SK-N-SH (cell line): ENCODE data around the gene USH1C. TPM values are rescaled to one million over a fixed set of nuclear protein-coding genes. Genes with fewer than 3 reads are reported as not detected.

ENCODE experiments used
- CTCF ChIA-PET: fragments of 300-600, 350-600 bp; formaldehyde crosslinking; extraction: SDS; loops from one replicate; lab custom pipeline; 2021; lab: Yijun Ruan, JAX
- POLR2A ChIA-PET: fragments of 350-600 bp; sonication (Branson Sonifier 250); formaldehyde crosslinking; extraction: SDS; loops from one replicate; lab custom pipeline; 2020; ENCODE audit warnings: antibody characterized with exemption, inconsistent platforms; lab: Yijun Ruan, JAX
- DNase-seq: peaks from one replicate; pipeline ENCODE4 v3.0.0; 2012
- H2AFZ ChIP-seq: fragments of 200-600 bp; sonication (generic); 2 replicates; pipeline ENCODE4 v1.8.1; 2016; ENCODE audit warnings: antibody characterized with exemption, mild to moderate bottlenecking, low read depth
- H3F3A ChIP-seq: fragments of 200-600 bp; sonication (generic); replicated peaks from 2 replicates; pipeline ENCODE3; 2016; ENCODE audit warnings: antibody characterized with exemption, mild to moderate bottlenecking; ENCODE audit not compliant: insufficient read depth
- H3K27ac ChIP-seq, 2 experiments: fragments of 200-500 bp in 1 of 2; fragments of 200-600 bp in 1 of 2; sonication (Bioruptor generic) in 1 of 2; sonication (generic), shearing (Covaris generic) in 1 of 2; 2 replicates each; pipeline versions ENCODE4 v1.5.1 to v1.6.1; 2014 to 2016; ENCODE audit warnings: low read depth in 2 of 2, inconsistent platforms in 1 of 2, low read length in 1 of 2, mild to moderate bottlenecking in 1 of 2, mixed read lengths in 1 of 2
- H3K27me3 ChIP-seq: fragments of 200-600 bp; sonication (generic), shearing (Covaris generic); 2 replicates; pipeline ENCODE4 v1.6.1; 2016; ENCODE audit warnings: mixed run types; ENCODE audit not compliant: insufficient read depth
- H3K36me3 ChIP-seq, 2 experiments: fragments of 200-500 bp in 1 of 2; fragments of 200-600 bp in 1 of 2; sonication (Bioruptor generic) in 1 of 2; sonication (generic) in 1 of 2; replicated peaks in 1 of 2; 2 replicates each; pipeline versions ENCODE3 to v1.5.1; 2014 to 2016; ENCODE audit warnings: low read length in 1 of 2, mild to moderate bottlenecking in 1 of 2; ENCODE audit not compliant: insufficient read depth in 2 of 2, control insufficient read depth in 1 of 2
- H3K4me1 ChIP-seq, 2 experiments: fragments of 200-500 bp in 1 of 2; fragments of 200-600 bp in 1 of 2; sonication (Bioruptor generic) in 1 of 2; sonication (generic), shearing (Covaris generic) in 1 of 2; 2 replicates each; pipeline versions ENCODE4 v1.5.1 to v1.6.1; 2014 to 2016; ENCODE audit warnings: low read depth in 1 of 2, low read length in 1 of 2, mixed run types in 1 of 2; ENCODE audit not compliant: insufficient read depth in 2 of 2, control insufficient read depth in 1 of 2
- H3K4me2 ChIP-seq: fragments of 200-600 bp; sonication (generic), shearing (Covaris generic); 2 replicates; pipeline ENCODE4 v1.6.1; 2017; ENCODE audit warnings: mixed run types
- H3K4me3 ChIP-seq, 2 experiments: fragments of 200-500 bp in 1 of 2; fragments of 200-600 bp in 1 of 2; sonication (Bioruptor generic) in 1 of 2; sonication (generic), shearing (Covaris generic) in 1 of 2; 2 replicates each; pipeline versions ENCODE4 v1.5.1 to v1.8.1; 2014 to 2016; ENCODE audit warnings: low read depth in 2 of 2, inconsistent platforms in 1 of 2, low read length in 1 of 2, mild to moderate bottlenecking in 1 of 2, mixed read lengths in 1 of 2, moderate library complexity in 1 of 2
- H3K79me2 ChIP-seq: fragments of 200-600 bp; sonication (generic); 2 replicates; pipeline ENCODE4 v1.8.1; 2017; ENCODE audit warnings: mild to moderate bottlenecking; ENCODE audit not compliant: insufficient read depth
- H3K9ac ChIP-seq: fragments of 200-600 bp; sonication (generic); 2 replicates; pipeline ENCODE4 v1.6.1; 2017; ENCODE audit warnings: mixed run types
- H3K9me2 ChIP-seq: fragments of 200-600 bp; sonication (generic); 2 replicates; pipeline ENCODE4 v1.6.1; 2017; ENCODE audit warnings: mixed run types
- H3K9me3 ChIP-seq: fragments of 200-600 bp; sonication (generic); 2 replicates; pipeline ENCODE4 v1.6.1; 2017; ENCODE audit warnings: mixed run types, mild to moderate bottlenecking, moderate library complexity
- H4K20me1 ChIP-seq: fragments of 200-600 bp; sonication (generic); 2 replicates; pipeline ENCODE4 v1.6.1; 2017; ENCODE audit warnings: mild to moderate bottlenecking, mixed run types; ENCODE audit not compliant: insufficient read depth
- CHD2 ChIP-seq: fragments of 150-350 bp; IDR thresholded peaks from 2 replicates; pipeline ENCODE4 v1.6.1; 2018; ENCODE audit warnings: low read length; ENCODE audit not compliant: partially characterized antibody
- CTCF ChIP-seq: fragments of 200-600 bp; sonication (generic); IDR thresholded peaks from 2 replicates; pipeline ENCODE4 v1.6.1; 2017; ENCODE audit warnings: antibody characterized with exemption, mild to moderate bottlenecking, moderate library complexity
- FOXM1 ChIP-seq: IDR thresholded peaks from 2 replicates; pipeline ENCODE4 v1.4.0; 2012; ENCODE audit warnings: low read depth, mild to moderate bottlenecking
- MAX ChIP-seq: IDR thresholded peaks from 2 replicates; pipeline ENCODE4 v1.4.0; 2012; ENCODE audit warnings: low read depth
- NFIC ChIP-seq: IDR thresholded peaks from 2 replicates; pipeline ENCODE4 v1.4.0; 2012; ENCODE audit warnings: borderline replicate concordance
- NRF1 ChIP-seq: IDR thresholded peaks from 2 replicates; pipeline ENCODE4 v1.6.1; 2012; ENCODE audit warnings: low read depth, mild to moderate bottlenecking, low read length
- POLR2AphosphoS5 ChIP-seq: IDR thresholded peaks from 2 replicates; pipeline ENCODE4 v1.6.1; 2012; ENCODE audit warnings: low read depth, low read length
- SIN3A ChIP-seq: IDR thresholded peaks from 2 replicates; pipeline ENCODE4 v1.6.1; 2012; ENCODE audit warnings: low read depth, mild to moderate bottlenecking, low read length, moderate library complexity, borderline replicate concordance
- TAF1 ChIP-seq: IDR thresholded peaks from 2 replicates; pipeline ENCODE4 v1.6.1; 2012; ENCODE audit warnings: low read depth, mild to moderate bottlenecking, low read length, moderate library complexity, borderline replicate concordance
- TEAD4 ChIP-seq: IDR thresholded peaks from 2 replicates; pipeline ENCODE4 v1.4.0; 2012; ENCODE audit warnings: mild to moderate bottlenecking, borderline replicate concordance; ENCODE audit not compliant: insufficient read depth
- YY1 ChIP-seq: IDR thresholded peaks from 2 replicates; pipeline ENCODE4 v1.4.0; 2012; ENCODE audit warnings: low read depth, mild to moderate bottlenecking
- WGBS: methylation state at CpG from one replicate; pipeline ENCODE4 v1.1.6; 2017; ENCODE audit warnings: low lambda C conversion rate; 5-methylcytosine and 5-hydroxymethylcytosine counted together
- polyA plus RNA-seq, 3 experiments: library from polyadenylated mRNA; depleted of rRNA; stranded (reverse); fragments of >200 nt; gene quantifications; 2 replicates each; pipeline ENCODE4 v1.2.3, GENCODE V29; 2012

Gene USH1C
- polyA plus RNA-seq, 1 of the 3 experiments (the other 2 are of a cell fraction) = not detected

GRCh38 chr11:17551347-17552040, 7.3 kb upstream of the USH1C start (continued):
- no peak for TF ChIP-seq MAX
- TF ChIP-seq TAF1 = no peak
- TF ChIP-seq TEAD4 = no peak
- TF ChIP-seq YY1 = no peak
- TF ChIP-seq CHD2 = no peak
- no peak for TF ChIP-seq SIN3A
- TF ChIP-seq POLR2AphosphoS5 = no peak
- TF ChIP-seq NFIC = no peak

- H4K20me1 ChIP-seq = no peaks in the 10 kb centered on the region
- no peaks in the 10 kb centered on the region; a peak in 1 of 4 replicates for H3K4me1 ChIP-seq
- POLR2A ChIA-PET = no interaction called here
- 51% methylated on average over 12 of the region's 12 CpGs for WGBS
- no peaks in the 10 kb centered on the region for H3K27me3 ChIP-seq
- no peak for DNase-seq
- no peak overlapping the region for H3K4me2 ChIP-seq
- no peaks in the 10 kb centered on the region for H3F3A ChIP-seq
- H3K79me2 ChIP-seq = no peaks in the 10 kb centered on the region
- no peaks in the 10 kb centered on the region for H3K9me2 ChIP-seq
- CTCF ChIA-PET = interaction anchor here (1.0 to 1.3 kb wide), 2 partner anchors 14 to 180 kb away, joined by 3 read pairs; no protein-coding TSS in a partner anchor
- no peak overlapping the region for H3K27ac ChIP-seq
- H3K36me3 ChIP-seq = no peaks in the 10 kb centered on the region
- TF ChIP-seq NRF1 (no peak), FOXM1 (no peak)
- no peak overlapping the region for H2AFZ ChIP-seq
- no peak overlapping the region for H3K4me3 ChIP-seq
- no peaks in the 10 kb centered on the region for H3K9me3 ChIP-seq
- no peak overlapping the region for H3K9ac ChIP-seq
Observed at GRCh38 chr11:17550450-17551346, 6.5 kb upstream of the USH1C start.

GRCh38 chr11:17548444-17548843, 4.2 kb upstream of the USH1C start:
- CTCF ChIA-PET = interaction anchor here (1.3 to 3.6 kb wide), 3 partner anchors 10 to 20 kb away, joined by 3 to 12 read pairs (median 3); no protein-coding TSS in a partner anchor
- no peak overlapping the region for H3K9ac ChIP-seq
- no peaks in the 10 kb centered on the region for H3K79me2 ChIP-seq
- no peaks in the 10 kb centered on the region for H3K9me3 ChIP-seq
- no peak overlapping the region for H3K4me2 ChIP-seq
- H3F3A ChIP-seq = no peaks in the 10 kb centered on the region
- TF ChIP-seq FOXM1 (no peak), CTCF (peak; percentile 17; the same call in 1 of the 2 replicates)
- 49% methylated on average over 5 of the region's 6 CpGs for WGBS
- H4K20me1 ChIP-seq = no peaks in the 10 kb centered on the region
- H3K4me1 ChIP-seq = no peaks in the 10 kb centered on the region; a peak in 1 of 4 replicates
- H3K4me3 ChIP-seq = no peak overlapping the region
- H3K36me3 ChIP-seq = no peaks in the 10 kb centered on the region
- H2AFZ ChIP-seq = no peak overlapping the region
- H3K27ac ChIP-seq = no peak overlapping the region
- POLR2A ChIA-PET = no interaction called here
- no peak for DNase-seq
- no peaks in the 10 kb centered on the region for H3K9me2 ChIP-seq
- no peaks in the 10 kb centered on the region for H3K27me3 ChIP-seq
